GM21528 (cell line): Measurements from ENCODE around the gene CDCP2.
"Not testable (repeated sequence)": the region's sequence is repeated elsewhere in the genome, so short reads cannot be mapped to it uniquely, and the experiment has no call there.

Source experiments
- ATAC-seq: cut with Tn5 transposase; IDR thresholded peaks from one replicate; pipeline ENCODE4 v1.9.1; 2021; ENCODE audit warnings: mild to moderate bottlenecking, moderate library complexity; ENCODE audit not compliant: unreplicated experiment, low FRiP score

CDCP2 gene

DNA sequence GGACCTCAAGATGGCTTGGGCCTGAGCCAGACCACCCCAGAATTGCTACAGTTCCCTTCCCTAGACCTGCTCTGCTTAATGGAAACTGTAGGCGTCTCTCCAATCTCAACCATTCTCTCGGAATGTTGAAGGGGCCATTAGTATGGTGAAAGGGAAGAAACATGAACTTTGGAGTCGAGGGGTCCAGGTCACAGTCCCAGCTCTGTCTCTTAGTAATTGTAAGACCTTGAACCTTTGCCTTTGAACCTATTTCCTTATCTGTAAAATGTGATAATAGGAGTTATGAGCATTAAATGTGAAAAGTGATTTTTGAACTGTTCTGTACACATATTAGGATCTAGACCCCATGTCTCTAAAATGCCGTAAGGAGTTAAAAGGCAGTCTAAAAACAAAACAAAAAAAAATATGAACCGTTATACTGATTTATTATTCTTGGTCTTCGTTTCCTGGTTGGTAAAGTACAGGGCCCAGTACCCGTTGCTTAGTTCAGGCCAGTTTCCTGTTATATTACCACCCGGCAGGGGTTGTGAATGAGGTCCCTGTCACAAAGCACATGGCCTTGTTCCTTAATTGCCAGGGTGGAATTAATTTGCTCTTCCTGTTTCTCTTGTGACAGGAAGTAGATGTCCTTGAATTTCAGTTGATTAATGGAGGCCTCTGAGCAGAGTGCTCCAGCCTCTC, 57.1 kb downstream of the CDCP2 start:
- no peak for ATAC-seq

GRCh38 chr1:54094730-54095105, 58.1 kb downstream of the CDCP2 start:
- ATAC-seq = not testable (repeated sequence)

DNA sequence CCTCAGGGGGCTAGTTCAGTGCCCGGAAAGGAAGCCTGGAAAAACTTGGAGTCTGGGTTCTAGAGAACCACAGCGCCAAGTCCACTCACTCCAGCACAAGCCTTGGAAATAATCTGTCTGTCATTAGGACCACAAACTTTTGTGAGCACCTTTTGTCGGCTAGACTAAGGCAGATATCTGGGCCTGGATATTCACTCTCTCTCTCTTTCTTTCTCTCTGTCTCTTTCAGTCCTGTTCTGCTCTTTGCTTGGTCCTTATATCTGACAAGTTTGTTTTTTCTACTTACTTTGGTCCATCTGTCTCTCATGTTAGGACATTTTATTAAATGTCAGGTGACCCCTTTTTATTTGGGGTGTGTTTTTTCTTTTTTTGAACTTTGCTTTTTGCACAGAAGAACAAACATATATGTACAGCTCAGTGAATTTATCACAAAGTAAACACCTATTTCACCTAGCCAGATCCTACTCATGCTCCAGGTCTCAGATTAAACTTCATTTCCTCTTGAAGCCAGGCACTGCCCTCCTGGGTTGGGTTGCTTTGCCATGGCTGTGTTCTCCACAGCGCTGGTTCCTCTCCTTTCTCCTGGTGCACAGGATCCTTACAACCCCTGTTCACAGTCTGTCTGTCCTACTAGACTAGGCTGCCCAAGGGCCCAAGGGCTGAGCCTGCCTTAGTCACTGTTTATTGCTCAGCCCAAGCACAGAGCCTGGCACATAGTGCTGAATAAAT, 58.6 kb downstream of the CDCP2 start:
- ATAC-seq = no peak

DNA sequence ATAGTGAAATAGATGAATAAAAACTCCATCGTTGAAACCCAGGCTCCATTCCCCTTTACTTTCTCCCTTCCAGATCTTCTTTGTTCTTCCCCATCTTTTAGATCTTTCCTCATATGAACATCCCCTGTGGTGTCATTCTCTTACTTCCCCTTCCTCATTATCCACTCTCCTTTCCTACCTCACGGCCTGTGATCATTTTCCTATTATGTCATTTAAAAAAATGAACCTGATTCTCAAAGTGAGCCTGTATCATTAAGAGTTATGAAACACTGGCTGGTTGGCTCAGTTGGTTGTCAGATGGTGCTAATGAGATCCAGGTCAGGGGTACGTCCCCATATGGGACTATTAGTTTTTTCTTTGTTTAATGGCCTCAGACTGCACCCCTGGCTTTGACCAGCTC, 61.1 kb downstream of the CDCP2 start:
- ATAC-seq = no peak

DNA sequence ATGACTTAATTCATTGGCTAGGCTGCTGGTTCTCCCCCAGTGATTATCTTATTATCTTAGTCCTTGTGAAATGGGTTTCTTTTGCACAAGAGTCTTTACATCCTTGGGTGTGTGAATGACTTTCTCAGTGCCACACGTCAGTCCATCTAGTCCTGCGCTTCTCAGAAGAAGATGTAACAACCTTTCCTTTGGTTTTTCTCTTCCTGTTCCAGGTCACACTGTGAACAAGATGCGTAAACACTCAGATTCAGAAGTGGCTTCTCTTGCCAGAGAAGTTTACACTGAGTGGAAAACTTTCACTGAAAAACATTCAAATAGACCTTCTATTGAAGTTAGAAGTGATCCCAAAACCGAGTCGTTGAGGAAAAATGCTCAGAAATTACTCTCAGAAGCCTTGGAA, 64.4 kb downstream of the CDCP2 start:
- ATAC-seq = no peak

DNA sequence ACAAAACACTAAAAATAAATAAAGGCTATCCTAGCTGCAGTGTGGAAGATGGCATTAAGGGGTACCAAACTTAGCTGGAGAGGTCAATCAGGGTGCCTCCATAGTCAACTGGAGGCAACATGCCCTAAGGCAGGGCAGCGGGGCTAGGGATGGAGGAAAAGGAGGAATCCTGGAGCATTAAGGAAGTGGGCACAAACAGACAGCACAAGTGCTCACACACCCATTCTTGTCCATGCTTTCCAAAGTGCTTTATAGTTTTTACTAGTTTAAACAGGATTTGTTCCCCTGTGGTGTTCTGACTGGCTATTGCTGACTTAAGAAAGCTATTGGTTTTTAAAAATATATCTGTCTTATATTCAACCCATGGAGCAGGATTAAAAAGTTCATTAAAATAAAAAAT, 66.0 kb downstream of the CDCP2 start:
- ATAC-seq = no peak

- no peak for ATAC-seq
These were observed 68.0 kb downstream of the CDCP2 start for GRCh38 chr1:54084794-54085193.
